ENCODE results near the gene SEC31A.

GRCh38 chr4:82864336-82864979 lies 26.5 kb downstream of the SEC31A start:
- TF ChIP-seq GATA2 (IDR thresholded peaks at IDR 0.05; ENCODE audit: low read depth, low read length) (no peak), GATA3 (IDR thresholded peaks at IDR 0.05; ENCODE audit: low read depth, low read length) (no peak)
